Glutamatergic neuron (in vitro differentiated cells): ENCODE data around the gene NAA80. TPM values are rescaled to one million over a fixed set of nuclear protein-coding genes. Genes with fewer than 3 reads are reported as not detected.
"Not testable (repeated sequence)": the region's sequence is repeated elsewhere in the genome, so short reads cannot be mapped to it uniquely, and the experiment has no call there.

ENCODE experiments used
- DNase-seq: peaks from one replicate; pipeline ENCODE4 v3.0.0; 2022
- H3K27ac Mint-ChIP-seq: one replicate; pipeline ENCODE4 v1.8.0; 2020; ENCODE audit warnings: mild to moderate bottlenecking, mixed read lengths, inconsistent platforms; ENCODE audit not compliant: unreplicated experiment
- H3K27me3 Mint-ChIP-seq: one replicate; pipeline ENCODE4 v1.8.0; 2020; ENCODE audit warnings: mild to moderate bottlenecking, moderate library complexity, mixed read lengths, inconsistent platforms; ENCODE audit not compliant: unreplicated experiment
- H3K36me3 Mint-ChIP-seq: one replicate; pipeline ENCODE4 v1.8.0; 2020; ENCODE audit warnings: mild to moderate bottlenecking, mixed read lengths, inconsistent platforms; ENCODE audit not compliant: unreplicated experiment
- H3K4me1 Mint-ChIP-seq: one replicate; pipeline ENCODE4 v1.8.0; 2020; ENCODE audit warnings: mild to moderate bottlenecking, low read depth, mixed read lengths, inconsistent platforms; ENCODE audit not compliant: unreplicated experiment
- H3K4me3 Mint-ChIP-seq: one replicate; pipeline ENCODE4 v1.8.0; 2020; ENCODE audit warnings: mild to moderate bottlenecking, mixed read lengths, inconsistent platforms; ENCODE audit not compliant: unreplicated experiment
- H3K9me3 Mint-ChIP-seq: one replicate; pipeline ENCODE4 v1.8.0; 2020; ENCODE audit warnings: mild to moderate bottlenecking, moderate library complexity, mixed read lengths, inconsistent platforms; ENCODE audit not compliant: unreplicated experiment
- total RNA-seq: library from RNA; stranded (reverse); fragmentation: NEBNext Ultra II Directional; extraction: Animal tissue kit (Norgen Biotek cat#: 25700); gene quantifications from one replicate; pipeline ENCODE4 v1.2.1, GENCODE V29; 2021; ENCODE audit not compliant: unreplicated experiment
- TF ChIP-seq, protein P1 (sequence below): fragments of 200-600 bp; sonication (generic); IDR thresholded peaks from one replicate; pipeline ENCODE4 v1.5.0; 2021; ENCODE audit not compliant: partially characterized antibody, unreplicated experiment

NAA80 gene
- total RNA-seq, 1 donor from 2014 or later = 13.3 TPM

DNA sequence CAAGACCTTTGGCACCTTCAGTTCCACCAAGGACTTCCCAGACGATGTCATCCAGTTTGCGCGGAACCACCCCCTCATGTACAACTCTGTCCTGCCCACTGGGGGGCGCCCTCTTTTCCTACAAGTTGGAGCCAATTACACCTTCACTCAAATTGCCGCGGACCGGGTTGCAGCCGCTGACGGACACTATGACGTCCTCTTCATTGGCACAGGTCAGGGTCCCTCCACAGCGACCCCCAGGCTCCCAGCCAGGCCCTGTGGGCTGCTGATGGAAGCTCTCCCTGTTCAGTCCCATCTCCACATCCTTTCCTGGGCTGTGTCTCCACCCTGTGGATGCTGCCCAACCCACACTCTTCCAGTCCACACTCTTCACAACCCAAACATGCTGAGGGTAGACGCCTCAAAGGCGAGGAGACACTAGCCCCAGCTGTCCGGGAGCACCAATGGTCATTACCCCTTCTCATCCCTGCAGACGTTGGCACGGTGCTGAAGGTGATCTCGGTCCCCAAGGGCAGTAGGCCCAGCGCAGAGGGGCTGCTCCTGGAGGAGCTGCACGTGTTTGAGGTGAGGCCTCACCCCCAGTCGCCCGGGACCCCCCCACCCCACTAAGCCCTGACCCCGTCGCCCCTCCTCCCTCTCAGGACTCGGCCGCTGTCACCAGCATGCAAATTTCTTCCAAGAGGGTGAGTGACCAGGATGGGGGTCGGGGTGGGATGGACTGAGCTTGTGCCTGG is 24.7 kb downstream of the NAA80 start:
- DNase-seq = peak; percentile 76
- no peak overlapping the region for H3K27ac Mint-ChIP-seq
- TF ChIP-seq, protein P1, sequence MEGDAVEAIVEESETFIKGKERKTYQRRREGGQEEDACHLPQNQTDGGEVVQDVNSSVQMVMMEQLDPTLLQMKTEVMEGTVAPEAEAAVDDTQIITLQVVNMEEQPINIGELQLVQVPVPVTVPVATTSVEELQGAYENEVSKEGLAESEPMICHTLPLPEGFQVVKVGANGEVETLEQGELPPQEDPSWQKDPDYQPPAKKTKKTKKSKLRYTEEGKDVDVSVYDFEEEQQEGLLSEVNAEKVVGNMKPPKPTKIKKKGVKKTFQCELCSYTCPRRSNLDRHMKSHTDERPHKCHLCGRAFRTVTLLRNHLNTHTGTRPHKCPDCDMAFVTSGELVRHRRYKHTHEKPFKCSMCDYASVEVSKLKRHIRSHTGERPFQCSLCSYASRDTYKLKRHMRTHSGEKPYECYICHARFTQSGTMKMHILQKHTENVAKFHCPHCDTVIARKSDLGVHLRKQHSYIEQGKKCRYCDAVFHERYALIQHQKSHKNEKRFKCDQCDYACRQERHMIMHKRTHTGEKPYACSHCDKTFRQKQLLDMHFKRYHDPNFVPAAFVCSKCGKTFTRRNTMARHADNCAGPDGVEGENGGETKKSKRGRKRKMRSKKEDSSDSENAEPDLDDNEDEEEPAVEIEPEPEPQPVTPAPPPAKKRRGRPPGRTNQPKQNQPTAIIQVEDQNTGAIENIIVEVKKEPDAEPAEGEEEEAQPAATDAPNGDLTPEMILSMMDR = peak; percentile 86
- peaks cover 16% of the 10 kb centered on the region for H3K27me3 Mint-ChIP-seq
- peaks cover 4% of the 10 kb centered on the region for H3K9me3 Mint-ChIP-seq
- no peak overlapping the region for H3K4me3 Mint-ChIP-seq
- H3K4me1 Mint-ChIP-seq = peaks cover 2% of the 10 kb centered on the region
- no peaks in the 10 kb centered on the region for H3K36me3 Mint-ChIP-seq

DNA sequence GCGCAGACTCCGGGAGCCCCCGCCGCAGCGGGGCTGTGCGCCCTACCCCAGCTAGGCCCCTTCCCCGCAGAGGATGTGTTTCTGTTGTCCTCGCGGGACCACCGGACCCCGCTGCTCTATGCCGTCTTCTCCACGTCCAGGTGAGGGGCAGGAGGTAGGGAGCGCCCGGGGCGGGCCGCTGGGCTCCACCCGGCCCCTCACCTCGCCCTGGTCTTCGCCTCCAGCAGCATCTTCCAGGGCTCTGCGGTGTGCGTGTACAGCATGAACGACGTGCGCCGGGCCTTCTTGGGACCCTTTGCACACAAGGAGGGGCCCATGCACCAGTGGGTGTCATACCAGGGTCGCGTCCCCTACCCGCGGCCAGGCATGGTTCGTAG is 25.5 kb downstream of the NAA80 start:
- no peaks in the 10 kb centered on the region for H3K36me3 Mint-ChIP-seq
- H3K27ac Mint-ChIP-seq = no peak overlapping the region
- TF ChIP-seq, protein P1 = no peak
- H3K4me1 Mint-ChIP-seq = peaks cover 3% of the 10 kb centered on the region
- peaks cover 17% of the 10 kb centered on the region for H3K27me3 Mint-ChIP-seq
- no peak overlapping the region for H3K4me3 Mint-ChIP-seq
- peaks cover 5% of the 10 kb centered on the region for H3K9me3 Mint-ChIP-seq
- DNase-seq = no peak

DNA sequence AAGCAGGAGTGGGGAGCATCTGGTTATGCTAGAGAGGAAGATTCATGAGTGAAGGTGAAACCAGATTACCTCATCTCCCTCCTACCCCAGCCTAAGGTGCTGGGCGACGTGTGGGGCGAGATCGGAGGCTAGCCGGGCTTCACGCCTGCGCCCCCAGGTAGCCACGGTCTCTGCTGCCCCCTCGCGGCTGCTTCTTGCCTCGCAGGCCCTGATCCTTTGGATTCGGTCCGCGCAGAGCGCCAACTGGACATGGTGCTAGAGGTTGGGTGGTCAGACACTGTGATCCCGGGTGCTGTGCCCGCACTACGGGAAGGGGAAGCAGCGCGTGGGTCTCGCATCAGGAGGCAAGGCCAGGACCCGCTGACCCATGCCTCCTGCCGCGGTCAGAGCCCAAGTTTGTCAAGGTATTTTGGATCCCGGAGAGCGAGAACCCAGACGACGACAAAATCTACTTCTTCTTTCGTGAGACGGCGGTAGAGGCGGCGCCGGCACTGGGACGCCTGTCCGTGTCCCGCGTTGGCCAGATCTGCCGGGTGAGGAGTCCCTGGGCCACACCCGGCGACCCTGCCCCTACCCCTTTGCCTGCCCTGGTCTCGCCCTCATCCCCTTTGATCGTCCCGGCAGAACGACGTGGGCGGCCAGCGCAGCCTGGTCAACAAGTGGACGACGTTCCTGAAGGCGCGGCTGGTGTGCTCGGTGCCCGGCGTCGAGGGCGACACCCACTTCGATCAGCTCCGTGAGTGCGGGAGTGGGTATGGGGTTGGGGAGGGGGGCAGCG is 26.1 kb downstream of the NAA80 start:
- no peak overlapping the region for H3K27ac Mint-ChIP-seq
- H3K4me3 Mint-ChIP-seq = no peak overlapping the region
- H3K27me3 Mint-ChIP-seq = peaks cover 18% of the 10 kb centered on the region
- H3K4me1 Mint-ChIP-seq = peaks cover 4% of the 10 kb centered on the region
- H3K36me3 Mint-ChIP-seq = no peaks in the 10 kb centered on the region
- TF ChIP-seq, protein P1 = peak; percentile 97
- H3K9me3 Mint-ChIP-seq = peaks cover 7% of the 10 kb centered on the region
- peak; percentile 91 for DNase-seq

DNA sequence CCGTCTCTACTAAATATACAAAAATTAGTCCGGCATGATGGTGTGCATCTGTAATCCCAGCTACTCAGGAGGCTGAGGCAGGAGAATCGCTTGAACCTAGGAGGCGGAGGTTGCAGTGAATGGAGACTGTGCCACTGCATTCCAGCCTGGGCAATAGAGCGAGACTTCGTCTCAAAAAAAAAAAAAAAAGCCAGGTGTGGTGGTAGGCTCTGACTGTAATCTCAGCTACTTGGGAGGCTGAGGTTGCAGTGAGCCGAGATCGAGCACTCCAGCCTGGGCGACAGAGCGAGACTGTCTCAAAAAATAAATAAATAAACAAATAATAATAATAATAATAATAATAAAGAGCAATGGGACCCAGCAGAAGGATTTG is 26.7 kb downstream of the NAA80 start:
- not testable (repeated sequence) for DNase-seq, H3K4me3 Mint-ChIP-seq, H3K9me3 Mint-ChIP-seq, H3K4me1 Mint-ChIP-seq, H3K36me3 Mint-ChIP-seq, H3K27ac Mint-ChIP-seq
- peaks cover 18% of the 10 kb centered on the region for H3K27me3 Mint-ChIP-seq

DNA sequence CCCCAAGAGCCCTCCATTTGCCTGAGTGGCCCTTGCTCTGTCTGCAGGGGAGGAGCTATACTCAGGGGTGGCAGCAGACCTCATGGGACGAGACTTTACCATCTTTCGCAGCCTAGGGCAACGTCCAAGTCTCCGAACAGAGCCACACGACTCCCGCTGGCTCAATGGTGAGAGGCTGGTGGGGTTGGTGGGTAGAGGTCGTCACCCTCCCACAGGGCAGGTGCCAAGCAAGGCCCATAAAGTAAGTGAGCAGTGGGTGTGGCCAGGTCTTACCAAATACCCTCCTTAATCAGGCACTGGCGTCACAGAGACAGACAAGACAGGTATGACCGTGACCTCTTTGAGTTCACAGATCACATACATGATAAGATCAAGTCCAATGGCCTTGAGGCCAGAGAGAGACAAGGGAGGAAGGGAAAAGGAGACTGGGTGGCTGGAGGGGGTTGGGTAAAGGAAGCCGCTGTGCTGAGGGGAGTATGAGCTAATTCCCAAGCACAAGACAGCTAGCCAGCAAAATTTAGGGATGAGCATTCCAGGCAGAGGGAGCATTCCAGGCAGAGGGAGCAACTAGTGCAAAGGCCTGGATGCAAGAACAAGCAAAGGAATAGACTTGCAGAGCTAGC is 27.8 kb downstream of the NAA80 start:
- DNase-seq = no peak
- H3K27ac Mint-ChIP-seq = no peak overlapping the region
- TF ChIP-seq, protein P1 = no peak
- H3K4me1 Mint-ChIP-seq = peaks cover 6% of the 10 kb centered on the region
- H3K9me3 Mint-ChIP-seq = peaks cover 6% of the 10 kb centered on the region
- no peaks in the 10 kb centered on the region for H3K36me3 Mint-ChIP-seq
- peaks cover 18% of the 10 kb centered on the region for H3K27me3 Mint-ChIP-seq
- peak overlapping the region; percentile 30 for H3K4me3 Mint-ChIP-seq
